Ammon's horn (tissue), 1 donor: Measurements from ENCODE around the gene ATP6V1C2.
"Not testable (repeated sequence)": the region's sequence is repeated elsewhere in the genome, so short reads cannot be mapped to it uniquely, and the experiment has no call there.

ENCODE experiments used
- DNase-seq: peaks from one replicate; pipeline ENCODE4 v3.0.0-alpha.2; 2016; ENCODE audit warnings: low spot score

The ATP6V1C2 gene

DNA sequence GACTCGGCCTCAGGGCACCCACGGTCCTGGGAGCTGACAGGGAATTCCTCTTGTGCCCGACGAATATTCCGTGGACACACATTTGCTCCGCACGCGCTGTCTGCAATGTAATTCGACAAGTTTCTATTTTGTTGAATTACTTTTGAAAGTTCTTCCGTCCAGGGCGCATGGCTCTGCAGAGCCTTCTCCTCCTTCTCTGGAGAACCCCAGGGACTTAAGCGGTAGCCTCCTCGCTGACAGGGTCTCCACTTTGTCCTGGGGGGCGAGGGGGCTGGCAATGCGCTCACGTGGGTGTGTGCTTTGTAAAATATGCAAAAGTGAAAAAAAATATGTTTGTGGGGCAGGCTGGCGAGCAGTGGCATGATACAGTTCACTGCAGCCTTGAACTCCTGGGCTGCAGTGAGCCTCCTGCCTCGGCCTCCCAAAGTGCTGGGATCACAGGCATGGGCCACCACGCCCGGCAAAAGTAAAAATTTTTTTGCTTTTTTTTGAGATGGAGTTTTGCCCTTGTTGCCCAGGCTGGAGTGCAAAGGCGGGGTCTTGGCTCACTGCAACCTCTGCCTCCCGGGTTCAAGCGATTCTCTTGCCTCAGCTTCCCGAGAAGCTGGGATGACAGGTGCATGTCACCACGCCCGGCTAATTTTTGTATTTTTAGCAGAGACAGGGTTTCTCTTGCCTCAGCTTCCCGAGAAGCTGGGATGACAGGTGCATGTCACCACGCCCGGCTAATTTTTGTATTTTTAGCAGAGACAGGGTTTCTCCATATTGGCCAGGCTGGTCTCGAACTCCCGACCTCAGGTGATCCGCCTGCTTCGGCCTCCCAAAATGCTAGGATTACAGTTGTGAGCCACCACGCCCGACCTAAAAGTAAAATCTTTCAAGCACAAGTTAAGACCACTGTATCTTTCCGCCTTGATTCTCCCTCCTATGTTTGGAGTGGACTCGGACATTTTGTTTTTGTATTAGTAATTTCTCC lies 92.0 kb downstream of the ATP6V1C2 start:
- not testable (repeated sequence) for DNase-seq

GRCh38 chr2:10814142-10814541 lies 92.7 kb downstream of the ATP6V1C2 start:
- no peak for DNase-seq

DNA sequence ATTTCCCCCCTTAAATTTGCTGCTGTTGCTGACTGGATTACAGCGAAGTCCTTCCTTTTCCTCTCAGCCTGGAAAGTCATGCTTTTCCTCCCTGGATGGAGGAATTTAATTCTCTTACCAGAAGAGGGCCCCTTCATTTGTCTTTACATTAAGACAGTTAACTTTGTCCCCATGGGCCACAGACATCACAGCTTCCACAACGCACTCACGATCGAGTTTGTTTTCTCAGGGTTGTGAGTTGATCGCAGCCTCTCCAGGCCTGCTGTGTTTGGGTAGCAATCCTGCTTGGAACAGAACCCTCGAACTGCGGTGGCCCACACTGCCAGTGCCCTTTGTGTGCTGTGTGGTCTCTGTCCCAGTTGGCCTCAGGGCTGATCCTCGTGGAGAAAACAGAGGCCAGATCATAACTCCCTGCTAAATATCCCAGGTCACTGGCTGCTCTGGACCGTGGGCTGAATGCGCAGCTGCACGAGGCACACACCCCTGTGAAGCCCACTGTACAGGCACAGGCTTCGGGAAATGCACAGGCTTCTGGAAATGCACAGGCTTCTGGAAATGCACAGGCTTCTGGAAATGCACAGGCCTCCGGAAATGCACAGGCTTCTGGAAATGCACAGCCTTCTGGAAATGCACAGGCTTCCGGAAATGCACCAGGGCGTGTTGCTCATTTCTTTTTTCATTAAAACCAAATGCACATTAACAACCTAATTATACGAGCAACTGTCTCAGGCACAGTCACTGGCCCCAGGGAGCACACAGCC lies 93.3 kb downstream of the ATP6V1C2 start:
- no peak for DNase-seq

DNA sequence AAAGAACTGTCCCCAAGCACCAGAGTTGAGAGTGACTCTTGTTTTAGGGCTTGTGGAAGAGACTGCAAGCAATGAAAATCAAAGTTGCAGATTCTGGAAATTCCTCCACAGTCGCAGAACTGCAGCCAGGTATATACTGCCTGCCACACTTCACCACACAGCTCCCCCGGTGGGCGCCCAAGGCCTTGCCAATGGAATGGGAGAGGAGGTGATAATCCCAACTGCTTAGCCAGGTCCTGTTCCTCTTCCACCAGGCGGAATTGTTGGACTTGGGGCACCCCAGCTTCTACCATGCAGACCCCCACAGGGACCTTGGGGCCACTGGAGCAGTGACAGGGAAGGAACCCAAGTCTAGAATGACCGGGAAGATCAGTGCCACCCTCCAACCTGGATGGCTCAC lies 96.0 kb downstream of the ATP6V1C2 start:
- no peak for DNase-seq

- not testable (repeated sequence) for DNase-seq
Measured at GRCh38 chr2:10818305-10818704, 96.9 kb downstream of the ATP6V1C2 start.

DNA sequence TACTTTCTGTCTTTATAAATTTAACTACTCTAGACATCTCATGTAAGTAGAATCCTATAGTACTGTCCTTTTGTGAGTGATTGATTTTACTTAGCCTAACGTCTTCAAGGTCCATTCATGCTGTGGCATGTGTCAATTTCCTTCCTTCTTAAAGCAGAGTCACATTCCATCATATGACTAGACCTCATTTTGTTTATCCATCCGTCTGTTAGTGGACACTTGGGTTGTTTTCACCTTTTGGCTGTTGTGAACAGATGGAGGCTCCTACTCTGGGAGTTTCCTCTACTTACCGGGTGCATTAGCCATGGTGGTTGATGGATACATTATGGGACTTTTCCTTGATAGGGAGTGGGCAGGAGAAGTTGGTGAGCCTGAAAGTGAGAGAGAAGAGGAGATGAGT lies 97.6 kb downstream of the ATP6V1C2 start:
- no peak for DNase-seq

DNA sequence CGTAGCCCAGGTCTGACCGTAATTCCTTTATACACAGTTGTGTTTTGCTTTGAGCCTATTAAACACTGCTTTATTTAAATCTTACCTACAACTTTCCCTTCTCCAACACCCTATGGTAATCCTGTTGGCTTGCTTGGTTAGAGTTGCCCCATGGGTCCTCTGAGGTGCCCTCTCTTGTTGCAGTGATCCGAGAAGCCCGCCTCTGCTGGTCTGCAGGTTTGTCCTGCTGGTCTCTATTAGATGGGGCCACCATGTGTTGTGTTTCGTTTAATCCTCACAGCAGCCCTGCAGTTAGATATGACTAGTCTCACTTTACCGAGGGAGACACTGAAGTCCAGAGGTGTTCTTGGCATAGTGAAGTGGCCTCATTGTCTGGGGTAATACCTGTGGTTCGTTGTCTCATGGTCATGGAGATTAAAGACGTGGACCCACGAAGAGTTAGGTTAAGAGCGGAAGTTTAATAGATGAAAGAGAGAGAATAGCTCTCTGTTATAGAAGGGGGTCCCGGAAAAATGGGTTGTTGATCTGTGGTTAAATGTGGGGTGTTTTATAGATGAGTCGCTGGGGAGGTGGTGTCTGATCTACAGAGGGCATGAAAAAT lies 98.4 kb downstream of the ATP6V1C2 start:
- no peak for DNase-seq

DNA sequence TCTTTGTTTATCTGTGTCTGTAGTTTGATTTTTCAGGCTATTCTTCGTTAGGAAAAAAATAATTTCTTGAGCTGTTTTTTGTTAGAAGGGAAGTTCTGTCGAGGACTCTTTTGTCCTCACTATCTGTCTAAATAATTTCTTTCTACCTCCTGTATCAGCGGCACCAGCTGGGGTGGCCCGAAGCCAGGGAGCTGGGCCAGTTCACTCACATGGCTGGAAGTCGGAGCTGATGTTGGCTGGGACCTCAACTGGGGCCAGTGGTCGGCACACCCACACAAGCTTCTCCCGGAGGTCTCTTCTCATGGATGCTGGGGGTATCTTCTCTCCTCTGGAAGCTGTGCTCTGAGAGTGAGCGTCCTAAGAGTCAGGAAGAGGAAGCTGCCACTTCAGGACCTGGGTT lies 99.1 kb downstream of the ATP6V1C2 start:
- no peak for DNase-seq

GRCh38 chr2:10820978-10821695 lies 99.7 kb downstream of the ATP6V1C2 start:
- no peak for DNase-seq

DNA sequence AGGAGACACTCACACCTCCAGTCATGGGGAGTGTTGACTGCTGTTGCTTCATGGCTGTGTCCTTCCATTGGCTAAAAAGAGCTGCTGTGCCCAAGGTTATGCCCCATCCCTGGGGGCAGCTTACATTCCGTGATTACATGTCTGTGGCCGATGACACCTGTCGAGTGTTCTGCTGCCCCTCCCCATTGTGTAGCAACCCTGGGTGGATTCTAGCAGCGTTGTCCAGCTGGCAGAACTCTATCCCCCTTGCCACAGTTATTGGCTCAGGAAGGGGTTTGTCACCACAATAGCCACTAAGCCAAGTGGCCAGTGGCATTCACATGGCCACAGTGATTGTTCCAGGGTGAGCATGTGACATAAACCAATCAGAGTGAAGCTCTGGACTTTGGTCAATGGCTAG lies 102.8 kb downstream of the ATP6V1C2 start:
- no peak for DNase-seq

DNA sequence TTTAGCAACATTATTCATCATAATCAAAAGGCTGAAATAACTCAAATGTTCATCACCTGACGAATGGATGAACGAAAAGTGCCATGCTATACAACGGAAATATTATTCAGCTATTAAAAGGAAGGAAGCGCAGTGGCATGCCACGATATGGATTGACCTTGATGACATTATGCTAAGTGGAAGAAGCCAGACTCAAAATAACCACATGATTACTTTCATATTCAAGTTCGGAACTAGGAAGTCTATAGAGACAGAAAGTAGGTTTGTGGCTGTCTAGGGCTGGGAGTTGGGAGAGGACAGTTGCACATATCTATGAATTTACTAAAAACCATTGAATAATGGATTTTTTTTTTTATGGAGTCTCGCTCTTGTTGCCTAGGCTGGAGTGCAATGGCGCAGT lies 104.6 kb downstream of the ATP6V1C2 start:
- no peak for DNase-seq

DNA sequence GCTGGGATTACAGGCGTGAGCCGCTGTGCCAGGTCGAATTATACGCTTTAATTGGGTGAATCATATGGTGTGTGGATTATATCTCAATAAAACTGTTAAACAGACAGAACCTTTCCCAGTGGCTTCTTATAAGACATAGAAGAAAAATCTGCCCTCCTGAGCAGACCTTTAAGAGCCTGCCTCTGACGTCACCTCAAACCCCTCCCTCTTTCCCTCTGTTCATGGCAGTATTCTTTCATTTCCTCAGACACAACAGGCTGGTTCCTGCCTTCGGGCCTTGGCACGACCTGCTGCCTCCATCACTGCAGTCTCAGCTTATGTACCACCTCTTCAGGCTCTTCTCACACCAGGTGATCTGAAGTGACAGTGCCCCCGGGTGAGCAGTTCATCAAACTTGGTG lies 105.2 kb downstream of the ATP6V1C2 start:
- no peak for DNase-seq

GRCh38 chr2:10828346-10828745 lies 106.9 kb downstream of the ATP6V1C2 start:
- DNase-seq, result no peak

- no peak for DNase-seq
Measured at GRCh38 chr2:10829299-10829698, 107.9 kb downstream of the ATP6V1C2 start.

GRCh38 chr2:10830203-10830602 lies 108.8 kb downstream of the ATP6V1C2 start:
- DNase-seq, result no peak

- DNase-seq, result no peak
Measured at GRCh38 chr2:10830641-10831399, 109.4 kb downstream of the ATP6V1C2 start.

- DNase-seq, result no peak
Measured at GRCh38 chr2:10831400-10831985, 110.1 kb downstream of the ATP6V1C2 start.

GRCh38 chr2:10832203-10832936 lies 110.9 kb downstream of the ATP6V1C2 start:
- DNase-seq, result peak; percentile 92

DNA sequence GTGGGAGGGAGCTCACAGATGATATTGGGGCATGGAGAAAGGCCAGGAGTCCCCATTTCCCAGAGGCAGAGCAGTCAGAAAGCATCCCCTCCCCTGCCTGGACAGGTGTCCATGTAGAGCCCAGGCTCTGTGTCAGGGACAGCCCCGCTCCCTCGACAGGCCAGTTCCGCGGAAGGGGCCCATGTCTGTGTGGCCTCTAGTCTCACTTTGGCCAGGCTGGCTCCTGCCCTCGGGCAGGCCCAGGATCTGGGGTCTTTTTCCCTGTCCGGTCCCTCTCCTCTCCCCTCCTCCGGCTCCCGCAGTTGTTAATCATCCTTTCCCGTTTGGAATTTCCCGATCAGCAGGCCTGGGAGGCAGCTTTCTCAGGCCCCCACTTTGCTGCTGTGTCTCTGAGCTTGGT lies 111.6 kb downstream of the ATP6V1C2 start:
- DNase-seq, result no peak

GRCh38 chr2:10834068-10834655 lies 112.7 kb downstream of the ATP6V1C2 start:
- no peak for DNase-seq
